MM.1S (cell line): ENCODE results near the gene F5.

Experiments used
- DNase-seq: peaks from one replicate; pipeline ENCODE4 v3.0.0-alpha.2; 2015
- H2AFZ ChIP-seq: fragments of 300-600 bp; sonication (generic); 2 replicates; pipeline ENCODE4 v1.6.0; 2016; ENCODE audit warnings: antibody characterized with exemption, low read length
- H3F3A ChIP-seq: fragments of 300-600 bp; sonication (generic); 2 replicates; pipeline ENCODE4 v1.6.1; 2016; ENCODE audit warnings: mild to moderate bottlenecking, antibody characterized with exemption, low read length, moderate library complexity, mixed read lengths; ENCODE audit not compliant: insufficient read depth
- H3K27ac ChIP-seq: fragments of 300-600 bp; sonication (generic); 2 replicates; pipeline ENCODE4 v1.5.1; 2016; ENCODE audit warnings: mild to moderate bottlenecking, low read length
- H3K27me3 ChIP-seq: fragments of 300-600 bp; sonication (generic); replicated peaks from 2 replicates; pipeline ENCODE4 v1.6.0; 2016; ENCODE audit warnings: low read length; ENCODE audit not compliant: insufficient read depth
- H3K36me3 ChIP-seq: fragments of 300-600 bp; sonication (generic); replicated peaks from 2 replicates; pipeline ENCODE4 v1.6.1; 2016; ENCODE audit warnings: mild to moderate bottlenecking, low read length, mixed read lengths; ENCODE audit not compliant: insufficient read depth
- H3K4me1 ChIP-seq: fragments of 300-600 bp; sonication (generic); 2 replicates; pipeline ENCODE4 v1.6.1; 2016; ENCODE audit warnings: low read length, mixed read lengths
- H3K4me2 ChIP-seq: fragments of 300-600 bp; sonication (generic); 2 replicates; pipeline ENCODE4 v1.6.0; 2016; ENCODE audit warnings: low read depth, low read length
- H3K4me3 ChIP-seq: fragments of 300-600 bp; sonication (generic); 2 replicates; pipeline ENCODE4 v1.5.1; 2016; ENCODE audit warnings: low read length, mixed read lengths
- H3K79me2 ChIP-seq: fragments of 300-600 bp; sonication (generic); 2 replicates; pipeline ENCODE4 v1.6.1; 2016; ENCODE audit warnings: mixed run types, low read length, mixed read lengths
- H3K9ac ChIP-seq: fragments of 300-600 bp; sonication (generic); 2 replicates; pipeline ENCODE4 v1.6.1; 2016; ENCODE audit warnings: low read length, mixed read lengths
- H3K9me2 ChIP-seq: fragments of 300-600 bp; sonication (generic); replicated peaks from 2 replicates; pipeline ENCODE4 v1.6.1; 2016; ENCODE audit warnings: mild to moderate bottlenecking, low read length, mixed read lengths; ENCODE audit not compliant: insufficient read depth
- H3K9me3 ChIP-seq: fragments of 300-600 bp; sonication (generic); replicated peaks from 2 replicates; pipeline ENCODE4 v1.6.1; 2016; ENCODE audit warnings: mild to moderate bottlenecking, low read length, mixed read lengths; ENCODE audit not compliant: insufficient read depth
- H4K20me1 ChIP-seq: fragments of 300-600 bp; sonication (generic); 2 replicates; pipeline ENCODE4 v1.6.1; 2016; ENCODE audit warnings: mild to moderate bottlenecking, low read length, moderate library complexity, mixed read lengths; ENCODE audit not compliant: insufficient read depth
- CTCF ChIP-seq: fragments of 300-600 bp; sonication (generic); IDR thresholded peaks from 2 replicates; pipeline ENCODE4 v1.5.1; 2016; ENCODE audit warnings: antibody characterized with exemption, low read length, mixed read lengths
- EZH2 ChIP-seq: fragments of 300-600 bp; sonication (generic); optimal IDR thresholded peaks from 2 replicates; pipeline ENCODE3; 2017; ENCODE audit warnings: low read depth, mild to moderate bottlenecking, antibody characterized with exemption, low read length, mixed read lengths
- EZH2phosphoT487 ChIP-seq: fragments of 300-600 bp; sonication (generic); IDR thresholded peaks from 2 replicates; pipeline ENCODE4 v1.6.1; 2018; ENCODE audit warnings: antibody characterized with exemption, low read length

The F5 gene

GRCh38 chr1:169585181-169585580 lies 1.1 kb downstream of the F5 start:
- Histone ChIP-seq H3K27me3 (no peaks in the 10 kb centered on the region), H2AFZ (no peak overlapping the region), H3K4me1 (0 out of 2 replicates have a peak, but pooled peaks cover 4% of the 10 kb centered on the region), H3K4me3 (no peak overlapping the region), H3K9me2 (no peaks in the 10 kb centered on the region), H3K36me3 (no peaks in the 10 kb centered on the region), H3K9ac (no peak overlapping the region), H3K4me2 (no peak overlapping the region), H3F3A (no peaks in the 10 kb centered on the region), H4K20me1 (no peaks in the 10 kb centered on the region), H3K27ac (no peak overlapping the region), H3K9me3 (no peaks in the 10 kb centered on the region), H3K79me2 (no peaks in the 10 kb centered on the region)
- no peak for DNase-seq
- TF ChIP-seq EZH2 (no peak), EZH2phosphoT487 (no peak), CTCF (no peak)

GRCh38 chr1:169584483-169585144 lies 1.7 kb downstream of the F5 start:
- no peaks in the 10 kb centered on the region for H3K9me2 ChIP-seq
- H3K36me3 ChIP-seq = no peaks in the 10 kb centered on the region
- no peak overlapping the region for H3K27ac ChIP-seq
- no peak overlapping the region for H3K4me2 ChIP-seq
- H3K4me1 ChIP-seq = 0 out of 2 replicates have a peak, but pooled peaks cover 4% of the 10 kb centered on the region
- H3K4me3 ChIP-seq = no peak overlapping the region
- H3K79me2 ChIP-seq = no peaks in the 10 kb centered on the region
- no peaks in the 10 kb centered on the region for H4K20me1 ChIP-seq
- no peaks in the 10 kb centered on the region for H3K27me3 ChIP-seq
- no peaks in the 10 kb centered on the region for H3K9me3 ChIP-seq
- DNase-seq = no peak
- no peaks in the 10 kb centered on the region for H3F3A ChIP-seq
- TF ChIP-seq EZH2phosphoT487 = no peak
- TF ChIP-seq EZH2 = no peak
- TF ChIP-seq CTCF = no peak
- H2AFZ ChIP-seq = no peak overlapping the region
- H3K9ac ChIP-seq = no peak overlapping the region

GRCh38 chr1:169577981-169578738 lies 8.1 kb downstream of the F5 start:
- Histone ChIP-seq H3K27me3 (no peaks in the 10 kb centered on the region), H4K20me1 (no peaks in the 10 kb centered on the region), H3K36me3 (no peaks in the 10 kb centered on the region), H3K9me2 (no peaks in the 10 kb centered on the region), H3K4me1 (no peaks in the 10 kb centered on the region), H3K9ac (no peak overlapping the region), H3K9me3 (no peaks in the 10 kb centered on the region), H3K27ac (no peak overlapping the region), H3K4me2 (no peak overlapping the region), H3F3A (no peaks in the 10 kb centered on the region), H3K4me3 (no peak overlapping the region), H3K79me2 (no peaks in the 10 kb centered on the region), H2AFZ (no peak overlapping the region)
- no peak for DNase-seq
- TF ChIP-seq EZH2phosphoT487 = no peak
- no peak for TF ChIP-seq CTCF
- no peak for TF ChIP-seq EZH2
